Right kidney (tissue), 1 donor: ENCODE data around the gene ADPRS.

Source experiments
- DNase-seq: peaks from one replicate; pipeline ENCODE4 v3.0.0-alpha.2; 2016

ADPRS gene

DNA sequence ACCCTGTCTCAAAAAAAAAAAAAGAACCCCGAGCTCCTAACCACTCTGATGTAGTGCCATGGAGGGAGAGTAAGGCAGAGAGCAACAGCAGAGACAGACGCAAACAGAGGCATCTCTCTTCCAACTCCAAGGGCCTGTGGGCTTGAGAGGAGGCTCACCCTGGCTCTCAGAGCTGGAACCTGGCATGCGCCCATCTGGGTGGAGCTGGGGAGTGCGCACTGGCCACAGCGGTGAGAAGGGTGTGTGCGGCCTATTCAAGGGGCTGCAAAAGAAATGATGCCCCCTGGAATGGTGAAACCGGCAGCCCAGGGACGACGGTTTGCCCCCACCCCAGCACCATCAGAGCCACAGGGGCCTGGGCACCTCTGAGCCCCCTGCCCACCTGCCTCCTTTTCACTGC is 18.7 kb downstream of the ADPRS start:
- DNase-seq = no peak

DNA sequence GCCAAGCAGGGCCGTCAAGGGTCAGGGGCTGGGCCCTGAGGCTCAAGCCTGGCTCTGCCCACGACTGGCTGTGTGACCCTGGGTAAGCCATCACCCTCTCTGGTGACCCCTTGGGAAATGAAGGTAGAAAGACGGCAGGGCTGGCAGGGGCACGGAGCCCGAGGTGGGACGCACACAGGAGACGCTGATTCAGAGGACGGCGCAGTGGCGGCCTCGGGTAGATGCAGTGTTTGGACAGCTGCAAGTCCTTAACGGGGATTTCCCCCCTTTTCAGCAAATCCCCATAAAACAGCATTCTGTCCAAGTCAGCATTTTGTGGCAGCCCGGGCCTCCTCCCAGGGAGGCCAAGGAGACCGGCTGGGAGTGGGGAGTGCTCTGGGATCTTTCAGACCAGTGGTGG is 19.6 kb downstream of the ADPRS start:
- DNase-seq = no peak

GRCh38 chr1:36109041-36109679 is 20.5 kb downstream of the ADPRS start:
- no peak for DNase-seq

DNA sequence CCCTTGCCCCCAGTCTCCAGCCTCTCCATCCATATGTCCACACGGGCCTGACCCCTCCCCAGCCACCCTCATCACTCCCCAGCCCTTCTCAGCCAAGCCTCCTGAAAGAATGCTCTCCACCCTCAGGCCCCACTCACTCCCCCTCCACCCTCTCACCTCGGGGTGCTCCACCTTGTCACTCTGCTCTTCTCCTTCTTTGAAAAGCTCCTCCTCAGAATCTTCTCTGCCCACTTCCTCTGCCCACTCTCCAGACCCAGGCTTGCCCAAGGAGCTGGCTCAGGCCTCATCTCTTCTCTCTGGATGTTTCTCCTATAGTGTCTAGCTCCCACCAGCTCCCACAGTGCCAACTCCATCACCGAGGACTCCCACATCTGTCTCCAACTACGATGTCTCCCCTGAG is 22.5 kb downstream of the ADPRS start:
- DNase-seq = no peak

DNA sequence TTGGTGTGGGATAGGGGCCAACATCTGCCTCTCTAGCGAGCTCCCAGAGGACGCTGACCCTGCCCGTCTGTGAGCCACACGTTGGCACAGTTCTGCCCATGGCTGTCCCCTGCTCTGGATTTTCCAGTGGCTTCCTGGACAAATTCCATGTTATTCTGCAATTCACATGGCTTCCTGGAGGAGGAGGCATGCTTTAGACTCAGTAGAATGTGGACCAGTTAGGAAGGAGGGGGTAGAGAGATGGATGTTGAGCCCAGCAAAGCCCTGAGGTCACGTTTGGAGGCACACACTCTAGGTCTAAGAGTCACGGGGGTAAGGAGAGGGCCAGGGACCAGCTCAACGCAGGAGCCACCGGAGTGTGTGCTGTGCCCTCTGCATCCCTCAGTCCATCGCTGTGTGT is 24.1 kb downstream of the ADPRS start:
- DNase-seq = no peak

DNA sequence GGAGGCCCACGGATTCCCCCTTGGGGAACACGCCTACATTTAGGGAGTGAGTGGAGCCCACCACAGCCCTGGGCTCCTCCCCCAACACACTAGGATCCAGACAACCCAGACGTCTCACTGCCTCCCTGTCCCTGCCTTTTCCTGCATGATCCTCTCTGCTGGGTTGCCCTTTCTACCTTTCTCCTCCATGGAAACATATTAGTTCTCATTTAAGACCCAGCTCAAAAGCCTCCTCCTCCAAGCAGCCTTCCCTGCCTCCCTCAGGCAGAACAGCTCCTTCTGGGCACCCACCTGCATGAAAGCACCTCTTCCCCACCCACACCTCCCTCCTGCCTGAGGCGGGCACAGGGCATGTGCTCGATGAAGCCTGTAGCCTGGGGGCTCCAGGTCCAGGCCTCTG is 25.7 kb downstream of the ADPRS start:
- DNase-seq = no peak

DNA sequence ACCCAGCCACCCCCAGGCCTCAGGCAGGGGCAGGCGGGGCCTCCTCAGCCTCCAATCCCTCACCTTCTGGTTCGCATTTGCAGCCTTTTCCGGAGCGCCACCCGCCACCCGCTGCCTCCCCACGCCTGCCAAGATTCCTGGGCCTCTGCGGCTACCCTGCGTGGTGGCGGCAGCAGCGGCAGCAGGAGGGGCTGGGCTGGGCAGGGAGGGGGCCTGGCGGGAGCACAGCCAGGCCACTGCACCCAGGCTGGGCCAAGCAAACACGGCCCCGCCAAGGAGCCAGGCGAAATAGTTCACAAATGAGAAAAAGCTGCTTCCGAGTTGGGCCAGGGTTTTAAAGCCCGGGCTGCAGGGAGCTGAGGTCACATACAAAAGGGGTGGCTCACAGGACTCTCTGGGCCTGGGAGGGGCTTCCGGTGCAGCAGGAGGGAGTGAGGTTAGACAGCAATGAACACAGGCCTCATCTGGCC is 26.5 kb downstream of the ADPRS start:
- DNase-seq = no peak

GRCh38 chr1:36115931-36116330 is 27.2 kb downstream of the ADPRS start:
- no peak for DNase-seq

- no peak for DNase-seq
Observed at GRCh38 chr1:36116901-36117300, 28.2 kb downstream of the ADPRS start.

DNA sequence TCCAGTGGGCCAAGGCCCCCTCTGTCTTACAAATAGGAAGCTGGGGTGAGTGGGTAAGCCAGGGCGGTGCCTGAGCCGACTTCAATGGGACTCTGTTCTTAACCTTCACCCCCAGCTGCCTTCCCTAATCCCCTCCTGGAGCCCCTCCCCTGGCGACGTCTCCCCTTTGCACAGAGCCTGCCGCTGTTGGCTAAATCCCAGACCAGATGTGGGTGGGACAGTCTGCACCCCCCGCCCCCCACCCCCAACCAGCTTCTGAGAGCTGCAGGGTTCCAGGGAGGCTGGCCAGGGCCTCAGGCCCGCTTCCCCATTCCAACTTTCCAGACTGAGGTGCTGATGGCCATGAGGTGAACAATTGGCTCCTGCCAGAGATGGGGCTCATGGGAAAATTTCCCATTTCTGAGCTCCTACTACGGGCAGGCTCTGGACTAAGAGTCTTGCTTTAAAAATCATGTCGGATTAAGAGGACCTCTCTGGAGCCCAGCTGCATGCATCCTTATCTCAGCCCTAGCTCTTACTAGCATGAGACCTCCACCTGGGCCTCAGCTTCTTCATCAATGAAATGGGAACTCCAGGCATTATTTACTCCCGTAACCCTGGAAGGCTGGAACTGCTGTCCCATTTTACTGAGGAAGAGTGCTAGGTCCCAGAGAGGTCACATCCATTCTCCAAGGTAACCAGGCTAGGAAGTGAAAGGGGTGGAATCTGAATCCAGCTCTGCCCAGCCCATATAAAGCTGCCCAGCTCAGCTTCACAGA is 29.9 kb downstream of the ADPRS start:
- DNase-seq = no peak

DNA sequence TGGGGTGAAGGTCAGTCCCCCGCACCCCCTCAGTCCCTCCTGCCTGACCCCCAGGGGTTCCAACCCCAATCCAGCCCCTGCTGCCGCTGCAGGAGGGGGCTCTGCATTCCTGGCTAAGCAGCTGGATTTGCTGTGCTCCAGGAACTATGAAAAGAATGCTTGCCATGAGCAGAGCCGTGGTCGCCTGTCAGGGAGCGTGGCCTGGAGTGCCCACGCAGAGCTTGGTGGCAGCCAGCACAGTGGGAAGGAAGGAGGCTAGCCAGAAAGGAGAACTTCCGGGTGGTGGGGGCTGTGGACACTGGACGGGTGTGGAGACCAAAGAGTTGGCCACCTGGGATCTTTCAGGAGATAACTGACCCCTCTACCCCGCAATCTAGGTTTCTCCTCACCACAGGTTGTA is 30.8 kb downstream of the ADPRS start:
- DNase-seq = no peak

GRCh38 chr1:36122062-36123030 is 33.7 kb downstream of the ADPRS start:
- no peak for DNase-seq

DNA sequence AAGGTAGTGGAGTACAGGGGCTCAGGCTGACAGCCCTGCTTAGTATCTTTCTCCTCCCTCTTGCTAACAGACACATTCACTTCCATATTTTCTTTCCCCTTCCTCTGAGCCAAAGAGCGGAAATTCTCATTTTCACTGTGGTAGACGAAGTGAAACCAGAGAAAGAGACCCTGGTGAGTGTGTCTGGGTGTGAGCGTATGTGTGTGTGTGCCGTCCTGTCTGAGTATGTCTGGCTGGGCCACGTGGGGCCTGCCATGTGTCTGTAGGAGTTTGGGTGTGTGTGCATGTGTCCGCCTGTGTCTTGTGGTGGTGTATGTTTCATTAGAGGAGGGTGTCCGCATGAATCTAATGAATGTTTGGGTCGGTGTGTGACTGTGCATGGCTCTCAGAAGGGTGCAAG is 34.7 kb downstream of the ADPRS start:
- no peak for DNase-seq

DNA sequence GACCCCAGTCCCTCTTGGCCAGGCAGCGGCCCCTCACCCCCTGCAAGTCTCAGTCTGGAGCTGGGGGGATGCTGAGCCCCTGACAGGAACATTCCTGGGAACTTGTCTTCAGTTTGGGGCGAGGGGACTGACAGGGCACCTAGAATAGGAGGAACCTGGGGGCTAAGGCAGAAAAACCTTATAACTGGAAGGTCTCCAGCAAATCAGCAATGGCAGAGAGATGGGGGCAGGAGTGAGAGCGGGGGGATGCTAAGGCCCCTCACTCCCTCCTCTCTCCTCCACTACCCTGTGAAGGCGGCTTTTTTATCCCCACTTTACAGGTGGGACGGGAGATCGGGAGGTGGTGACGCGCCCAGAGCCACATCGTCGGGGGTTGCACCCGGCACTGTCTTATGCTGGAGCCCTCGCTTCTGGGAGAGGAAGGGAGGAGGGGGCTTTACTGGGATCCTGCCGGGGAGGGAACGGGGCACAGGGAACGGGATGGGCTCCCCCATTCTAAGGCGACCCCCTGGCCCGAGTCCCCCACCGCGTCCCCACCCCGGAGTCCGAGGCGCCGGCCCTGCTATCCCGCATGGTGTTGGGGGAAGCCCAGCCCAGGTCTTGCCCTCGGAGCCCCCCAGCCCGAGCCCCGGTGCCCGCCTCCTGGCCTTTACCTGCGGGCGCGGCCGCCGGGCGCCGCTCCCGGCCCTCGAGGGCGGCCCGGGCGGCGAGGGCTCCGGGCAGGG is 35.9 kb downstream of the ADPRS start:
- no peak for DNase-seq

- no peak for DNase-seq
Observed at GRCh38 chr1:36125129-36125991, 36.7 kb downstream of the ADPRS start, which contains the start of gene COL8A2. Gene COL8A2, minus strand, starts transcription at chr1:36125222. Its CDS starts 24,980 bp downstream, at chr1:36100242.

GRCh38 chr1:36126005-36126716 is 37.5 kb downstream of the ADPRS start:
- DNase-seq = no peak

- DNase-seq = no peak
Observed at GRCh38 chr1:36126797-36127500, 38.3 kb downstream of the ADPRS start.

GRCh38 chr1:36128126-36128904 is 39.6 kb downstream of the ADPRS start:
- DNase-seq = no peak

GRCh38 chr1:36128905-36129206 is 40.2 kb downstream of the ADPRS start:
- DNase-seq = no peak
